Iris pigment epithelial cell (primary cell): Measurements from ENCODE around the gene SHOX.

Source experiments
- DNase-seq: peaks from one replicate; pipeline ENCODE4 v3.0.0-alpha.2; 2011; ENCODE audit warnings: low read depth

The SHOX gene

DNA sequence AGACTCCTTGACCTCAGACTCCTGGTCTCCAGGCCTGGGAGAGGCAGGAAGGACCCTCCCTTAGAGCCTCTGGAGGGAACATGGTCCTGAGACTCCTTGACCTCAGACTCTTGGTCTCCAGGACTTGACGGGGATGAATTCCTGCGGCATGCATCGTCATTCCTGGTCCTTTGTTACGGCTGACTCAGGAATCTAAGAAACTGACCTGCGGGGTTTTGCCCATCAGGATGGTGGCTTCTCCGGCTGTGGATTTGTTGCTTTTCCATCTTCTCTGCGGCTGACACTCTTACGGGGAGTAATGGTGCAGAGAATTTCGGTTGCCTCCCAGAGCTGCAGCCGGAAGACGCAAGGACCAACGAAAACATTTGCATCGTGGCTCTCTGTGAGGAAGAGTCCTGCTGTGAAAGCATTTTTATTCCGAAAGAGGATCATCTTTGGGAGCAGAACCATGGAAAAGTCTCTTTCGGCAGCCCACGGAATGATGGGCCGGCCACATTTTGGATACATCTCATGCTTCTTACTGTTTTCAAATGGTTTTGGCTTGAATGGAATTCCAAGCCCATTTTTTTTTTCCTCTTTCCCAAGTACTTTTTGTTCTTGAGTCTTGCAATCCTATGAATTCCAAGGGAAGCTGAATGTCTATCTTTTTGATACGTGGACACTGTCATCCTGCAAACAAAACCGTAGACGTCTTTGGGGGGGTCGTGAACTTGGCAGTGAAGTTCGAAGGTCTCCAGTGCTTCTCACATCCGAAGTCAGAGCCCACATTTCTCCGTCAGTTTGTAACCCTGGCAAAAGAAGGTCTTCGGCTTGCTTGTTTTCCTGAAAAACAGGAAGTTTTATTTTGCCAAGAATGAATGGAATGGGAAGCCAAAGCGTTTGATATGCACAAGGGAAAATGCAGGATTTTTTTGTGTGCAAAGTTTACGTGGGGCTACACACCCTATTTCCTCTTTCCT, 36.5 kb downstream of the SHOX start:
- DNase-seq: no peak

DNA sequence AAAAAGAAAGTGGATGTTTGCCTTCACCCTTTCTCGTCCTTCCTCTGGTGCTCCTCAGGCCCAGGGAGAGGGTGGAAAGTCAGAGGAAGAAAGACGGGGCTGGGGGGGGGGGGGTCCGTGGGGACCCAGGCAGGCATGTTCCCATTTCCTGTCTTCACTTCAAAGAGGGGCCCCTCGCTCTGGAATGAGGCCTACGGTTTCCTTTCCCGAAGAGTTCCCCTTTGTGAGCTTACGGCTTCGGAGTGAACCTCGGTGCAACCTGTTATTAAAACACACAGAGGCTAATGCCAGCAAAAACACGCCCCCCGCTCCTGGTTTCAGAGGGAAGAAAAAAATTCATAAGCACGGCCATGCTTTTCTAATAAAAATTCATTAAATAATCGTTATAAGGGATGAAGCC, 40.1 kb downstream of the SHOX start:
- no peak for DNase-seq

DNA sequence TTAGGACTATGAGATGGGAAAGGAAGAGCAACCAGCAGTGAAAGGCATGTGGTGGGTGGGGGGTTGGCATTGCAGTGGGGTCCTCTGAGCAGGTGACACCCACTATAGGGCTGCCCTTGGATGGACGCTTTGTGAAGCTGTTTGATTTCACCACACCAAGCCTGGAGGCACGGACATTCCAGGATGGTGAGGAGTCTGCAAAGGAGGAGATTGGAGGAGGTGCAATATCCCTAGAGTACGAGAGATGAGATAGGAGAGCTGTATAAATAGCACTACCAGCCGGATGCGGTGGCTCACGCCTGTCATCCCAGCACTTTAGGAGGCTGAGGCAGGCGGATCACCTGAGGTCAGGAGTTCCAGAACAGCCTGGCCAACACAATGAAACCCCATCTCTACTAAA, 42.3 kb downstream of the SHOX start:
- DNase-seq: no peak

- DNase-seq: no peak
These were observed 44.8 kb downstream of the SHOX start for GRCh38 chrX:675279-675954.

- DNase-seq: no peak
These were observed 45.3 kb downstream of the SHOX start for GRCh38 chrX:675955-676295.

- no peak for DNase-seq
These were observed 46.8 kb downstream of the SHOX start for GRCh38 chrX:677376-677775.

DNA sequence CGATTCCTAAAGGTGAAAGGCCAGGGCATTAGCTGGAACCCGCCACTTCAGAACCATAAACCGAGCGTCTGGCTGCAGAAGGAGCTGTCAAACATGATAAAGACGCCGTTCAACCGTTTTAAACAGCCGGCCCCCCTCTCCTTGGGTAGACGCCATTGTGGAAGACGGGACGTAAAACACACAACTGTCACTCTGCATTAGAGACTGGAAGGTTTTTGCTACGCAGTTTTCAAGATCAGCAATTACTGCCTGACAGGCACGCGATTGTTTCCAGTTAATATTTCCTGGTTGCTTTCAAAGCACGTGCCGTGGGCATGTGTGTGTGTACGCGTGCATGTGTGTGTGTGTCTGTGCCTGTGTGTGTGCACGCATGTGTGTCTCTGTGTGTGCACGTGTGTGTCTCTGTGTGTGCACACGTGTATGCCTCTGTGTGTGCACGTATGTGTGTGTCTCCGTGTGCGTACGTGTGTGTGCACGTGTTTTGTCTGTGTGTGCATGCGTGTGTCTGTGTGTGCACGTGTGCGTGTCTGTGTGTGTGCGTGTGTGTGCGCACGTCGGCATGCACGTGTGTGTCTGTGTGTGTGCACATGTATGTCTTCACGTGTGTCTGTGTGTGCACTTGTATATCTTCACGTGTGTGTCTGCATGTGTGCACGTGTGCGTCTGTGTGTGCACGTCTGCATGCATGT, 48.8 kb downstream of the SHOX start:
- DNase-seq: no peak

GRCh38 chrX:680062-680461, 49.5 kb downstream of the SHOX start:
- DNase-seq: no peak

DNA sequence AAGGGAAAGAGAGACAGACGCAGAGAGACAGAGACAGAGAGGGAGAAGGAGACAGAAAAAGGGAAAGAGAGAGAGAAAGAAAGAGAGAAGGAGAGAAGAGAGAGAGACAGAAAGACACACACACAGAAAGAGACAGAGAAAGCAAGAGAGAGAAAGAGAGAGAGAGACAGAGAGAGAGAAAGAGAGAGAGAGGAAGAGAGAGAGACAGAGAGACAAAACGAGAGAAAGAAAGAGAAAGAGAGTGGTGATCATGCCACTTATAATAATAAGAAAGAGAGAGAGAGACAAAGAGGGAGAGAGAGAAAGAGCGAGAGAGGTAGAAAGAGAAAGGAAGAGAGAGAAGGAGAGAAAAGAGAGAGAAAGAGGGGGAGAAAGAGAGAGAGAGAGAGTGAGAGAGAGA, 51.4 kb downstream of the SHOX start:
- no peak for DNase-seq

GRCh38 chrX:682892-683291, 52.3 kb downstream of the SHOX start:
- no peak for DNase-seq

DNA sequence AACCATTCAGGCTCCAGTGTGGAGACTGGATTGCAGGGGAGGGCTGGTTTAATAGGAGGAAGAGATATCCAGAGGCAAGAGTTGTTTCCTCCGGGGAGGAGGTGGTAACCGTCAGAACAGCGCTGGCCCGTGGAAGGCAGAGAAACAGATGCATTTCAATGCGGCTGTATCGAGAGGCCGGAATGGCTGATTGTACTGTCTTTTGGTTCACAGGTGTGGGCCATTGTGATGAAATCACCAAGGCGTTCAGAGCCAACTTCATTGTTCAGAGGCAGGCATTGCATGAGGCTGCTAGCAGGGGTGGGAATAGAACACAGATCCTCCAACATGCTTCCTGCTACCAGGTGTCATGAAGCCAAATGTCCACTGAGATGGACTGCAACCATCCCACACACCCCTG, 53.0 kb downstream of the SHOX start:
- DNase-seq: no peak

DNA sequence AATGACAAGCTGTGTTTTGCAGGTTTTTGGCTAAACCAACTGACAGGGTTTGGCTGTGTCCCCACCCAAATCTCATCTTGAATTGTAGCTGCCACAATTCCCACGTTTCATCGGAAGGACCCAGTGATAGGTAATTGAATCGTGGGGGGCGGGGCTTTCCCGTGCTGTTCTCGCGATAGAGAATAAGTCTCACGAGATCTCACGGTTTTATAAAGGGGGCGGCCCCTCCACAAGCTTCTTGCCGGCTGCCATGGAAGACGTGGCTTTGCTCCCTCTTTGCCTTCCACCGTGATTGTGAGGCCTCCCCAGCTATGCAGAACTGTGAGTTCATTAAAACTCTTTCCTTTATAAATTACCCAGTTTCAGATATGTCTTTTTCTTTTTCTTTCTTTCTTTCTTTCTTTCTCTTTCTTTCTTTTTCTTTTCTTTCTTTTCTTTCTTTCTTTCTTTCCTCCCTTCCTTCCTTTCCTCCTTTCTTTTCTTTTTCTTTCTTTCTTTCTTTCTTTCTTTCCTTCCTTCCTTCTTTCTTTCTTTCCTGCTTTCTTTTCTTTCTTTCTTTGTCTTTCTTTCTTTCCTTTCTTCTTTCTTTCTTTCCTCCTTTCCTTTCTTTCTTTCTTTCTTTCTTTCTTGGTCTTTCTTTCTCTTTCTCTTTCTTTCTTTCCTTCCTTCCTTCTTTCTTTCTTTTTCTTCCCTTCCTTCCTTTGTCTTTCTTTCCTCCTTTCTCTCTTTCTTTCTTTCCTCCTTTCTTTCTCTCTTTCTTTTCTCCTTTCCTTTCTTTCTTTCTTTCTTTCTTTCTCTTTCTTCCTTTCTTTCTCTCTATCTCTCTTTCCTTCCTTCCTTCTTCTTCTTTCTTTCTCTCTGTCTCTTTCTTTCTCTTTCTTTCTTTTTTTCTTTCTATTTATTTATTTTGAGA, 54.8 kb downstream of the SHOX start:
- DNase-seq: no peak

GRCh38 chrX:689983-690382, 59.4 kb downstream of the SHOX start:
- no peak for DNase-seq

GRCh38 chrX:694800-695199, 64.2 kb downstream of the SHOX start:
- no peak for DNase-seq

- DNase-seq: no peak
These were observed 67.6 kb downstream of the SHOX start for GRCh38 chrX:698206-698605.

DNA sequence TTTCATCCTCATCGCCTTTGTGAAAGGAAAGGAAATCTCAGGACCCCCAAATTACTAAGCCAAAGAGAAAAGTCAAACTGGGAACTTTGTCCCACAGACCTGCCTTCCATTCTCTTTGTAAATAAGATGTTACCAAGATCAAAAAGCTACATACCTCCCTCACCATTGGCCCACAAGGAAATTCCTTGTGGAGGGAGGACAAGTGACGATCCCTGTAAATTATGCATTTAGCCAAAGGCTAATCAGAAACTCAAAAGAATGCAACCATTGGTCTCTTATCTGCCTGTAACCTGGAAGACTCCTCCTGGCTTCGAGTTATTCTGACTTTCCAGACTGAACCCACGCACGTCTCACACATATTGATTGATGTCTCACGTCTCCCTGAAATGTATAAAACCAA, 70.3 kb downstream of the SHOX start:
- DNase-seq: no peak

- DNase-seq: no peak
These were observed 71.1 kb downstream of the SHOX start for GRCh38 chrX:701673-702072.

GRCh38 chrX:703466-703865, 72.9 kb downstream of the SHOX start:
- no peak for DNase-seq

DNA sequence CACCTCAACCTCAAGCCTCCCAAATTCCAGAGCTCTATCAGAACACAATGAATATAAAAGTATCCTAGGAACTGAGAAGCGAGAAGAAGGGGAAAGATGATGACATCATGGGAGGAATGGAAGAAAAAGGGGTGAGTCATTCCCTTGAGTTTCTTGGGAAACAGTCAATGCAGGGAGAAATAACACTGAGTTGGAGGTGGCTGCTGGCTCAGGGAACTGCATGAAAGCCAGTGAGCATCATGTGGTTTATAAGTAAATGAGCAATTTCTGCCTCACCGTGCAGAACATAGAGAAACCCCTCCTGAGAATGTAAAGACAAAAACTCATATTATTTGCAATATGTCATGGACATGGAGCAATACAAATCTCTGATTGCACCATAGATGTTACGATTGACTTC, 73.3 kb downstream of the SHOX start:
- DNase-seq: peak; percentile 45
